ENCODE measurements around the gene ABHD14A. TPM values are rescaled to one million over a fixed set of nuclear protein-coding genes. Genes with fewer than 3 reads are reported as not detected.

The ABHD14A gene
- total and polyA plus RNA-seq, 2 of the 13 experiments (the other 11 are each of a cell fraction or from before 2014, with no cell fraction given) = 29.5 to 46.9 TPM

- no peak for TF ChIP-seq USF2 (IDR thresholded peaks at IDR 0.05; ENCODE audit: low read depth, low read length)
- no peak for TF ChIP-seq USF2 (CRISPR knock-in tag; IDR thresholded peaks at IDR 0.05; ENCODE audit: borderline replicate concordance)
- no peak for TF ChIP-seq ELF1 (CRISPR knock-in tag; IDR thresholded peaks at IDR 0.05)
- peak; percentile 80 for TF ChIP-seq CBX1 (IDR thresholded peaks at IDR 0.05; ENCODE audit: low read depth)
- no peak for TF ChIP-seq PREB (CRISPR knock-in tag; IDR thresholded peaks at IDR 0.05)
- no peak for TF ChIP-seq ZNF451 (CRISPR knock-in tag; IDR thresholded peaks at IDR 0.05)
- TF ChIP-seq ZNF3 (CRISPR knock-in tag; IDR thresholded peaks at IDR 0.05) = no peak
- peak; percentile 58; the same call in 1 of the 2 replicates for TF ChIP-seq MIXL1 (CRISPR knock-in tag; IDR thresholded peaks at IDR 0.05)
- no peak for TF ChIP-seq ZNF672 (CRISPR knock-in tag; IDR thresholded peaks at IDR 0.05)
- TF ChIP-seq ZNF484 (CRISPR knock-in tag; IDR thresholded peaks at IDR 0.05; ENCODE audit: borderline replicate concordance, low read depth) = no peak
- no peak for TF ChIP-seq PRDM4 (CRISPR knock-in tag; IDR thresholded peaks at IDR 0.05; ENCODE audit: borderline replicate concordance)
- TF ChIP-seq SMARCC2 (IDR thresholded peaks at IDR 0.05) = no peak
- no peak for TF ChIP-seq ZNF33A (CRISPR knock-in tag; IDR thresholded peaks at IDR 0.05; ENCODE audit: borderline replicate concordance)
- no peak for TF ChIP-seq RFXANK (CRISPR knock-in tag; IDR thresholded peaks at IDR 0.05)
- TF ChIP-seq ZNF556 (CRISPR knock-in tag; IDR thresholded peaks at IDR 0.05; ENCODE audit: borderline replicate concordance) = 0 out of 2 replicates have a peak, but pooled peaks have one; percentile 83
- no peak for TF ChIP-seq ATRX (CRISPR knock-in tag; IDR thresholded peaks at IDR 0.05; ENCODE audit: borderline replicate concordance)
- no peak for TF ChIP-seq TSC22D2 (CRISPR knock-in tag; IDR thresholded peaks at IDR 0.05; ENCODE audit: borderline replicate concordance)
- no peak for TF ChIP-seq ZNF274 (CRISPR knock-in tag; IDR thresholded peaks at IDR 0.05)
- TF ChIP-seq ZNF230 (CRISPR knock-in tag; IDR thresholded peaks at IDR 0.05) = no peak
- peak in 1 of 2 experiments; percentile 20; a peak in 1 of 4 replicates for TF ChIP-seq KLF16 (CRISPR knock-in tag; IDR thresholded peaks at IDR 0.05)
- no peak for TF ChIP-seq ZNF572 (CRISPR knock-in tag; IDR thresholded peaks at IDR 0.05)
- no peak for TF ChIP-seq MED8 (CRISPR knock-in tag; IDR thresholded peaks at IDR 0.05; ENCODE audit: insufficient replicate concordance)
- 0 out of 2 replicates have a peak, but pooled peaks have one; percentile 24 for TF ChIP-seq ZNF232 (CRISPR knock-in tag; IDR thresholded peaks at IDR 0.05; ENCODE audit: borderline replicate concordance)
- TF ChIP-seq ZGPAT (CRISPR knock-in tag; IDR thresholded peaks at IDR 0.05) = 0 out of 2 replicates have a peak, but pooled peaks have one; percentile 19
- no peak for TF ChIP-seq E2F5 (CRISPR knock-in tag; conservative IDR thresholded peaks at IDR 0.05)
These were observed 7.5 kb downstream of the ABHD14A start (continued) for GRCh38 chr3:51982352-51982837.

All from HepG2 (cell line).